Measurements from ENCODE around the gene CALU.

Gene CALU

GRCh38 chr7:128752251-128752650 lies 13.1 kb downstream of the CALU start:
- H3K4me3 ChIP-seq (ENCODE audit: low read depth, low read length) = no peak overlapping the region
- TF ChIP-seq ZSCAN5A (tag by site-specific recombination; IDR thresholded peaks at IDR 0.05) (no peak), ZNF629 (tag by site-specific recombination; IDR thresholded peaks at IDR 0.05) (no peak), ELK4 (IDR thresholded peaks at IDR 0.05; ENCODE audit: borderline replicate concordance, low read depth, low read length) (no peak), ZBTB49 (tag by site-specific recombination; IDR thresholded peaks at IDR 0.05; ENCODE audit: low read depth) (no peak), ZNF664 (tag by site-specific recombination; IDR thresholded peaks at IDR 0.05) (no peak), PRDM2 (tag by site-specific recombination; IDR thresholded peaks at IDR 0.05; ENCODE audit: borderline replicate concordance) (no peak), ZNF335 (tag by site-specific recombination; conservative IDR thresholded peaks at IDR 0.05) (no peak), SP3 (tag by site-specific recombination; IDR thresholded peaks at IDR 0.05) (no peak), ZNF513 (tag by site-specific recombination; IDR thresholded peaks at IDR 0.05) (no peak), ZNF292 (tag by site-specific recombination; IDR thresholded peaks at IDR 0.05; ENCODE audit: borderline replicate concordance, low read depth) (no peak), ZNF529 (tag by site-specific recombination; IDR thresholded peaks at IDR 0.05; ENCODE audit: insufficient replicate concordance) (no peak), ZNF398 (tag by site-specific recombination; IDR thresholded peaks at IDR 0.05) (no peak), ZBTB48 (tag by site-specific recombination; IDR thresholded peaks at IDR 0.05) (no peak), ZNF433 (tag by site-specific recombination; IDR thresholded peaks at IDR 0.05; ENCODE audit: low read depth) (no peak), ZNF449 (tag by site-specific recombination; IDR thresholded peaks at IDR 0.05) (no peak)
- H3K36me3 ChIP-seq (ENCODE audit: control insufficient read depth in 2 of 2, insufficient read depth in 1 of 2, low read length in 2 of 2) = peaks cover 21 to 84% of the 10 kb centered on the region in 2 experiments
- POLR2A ChIA-PET = no interaction called here
- no peaks in the 10 kb centered on the region; the same call in 1 of the 2 replicates for H3K4me1 ChIP-seq (ENCODE audit: control insufficient read depth, insufficient read depth, low read length)
- CTCF ChIA-PET = interaction anchor here (0.8 kb wide), 1 partner anchor 15 kb away, joined by 4 read pairs; no protein-coding TSS in a partner anchor
- no peaks in the 10 kb centered on the region for H3K9me3 ChIP-seq (ENCODE audit: control insufficient read depth, insufficient read depth, low read depth, low read length)
- no peak overlapping the region for H3K27ac ChIP-seq (ENCODE audit: extremely low read depth, low read depth, low read length)
